ENCODE results near the gene CBX5. TPM values are rescaled to one million over a fixed set of nuclear protein-coding genes. Genes with fewer than 3 reads are reported as not detected.

Gene CBX5
- total and polyA plus RNA-seq, 2 of the 8 experiments (the other 6 are each of a cell fraction or from before 2014, with no cell fraction given), result 62.4 to 231 TPM

- TF ChIP-seq JUND (IDR thresholded peaks at IDR 0.05; ENCODE audit: low read length), result no peak; the same call in 1 of the 2 replicates
- no peak for TF ChIP-seq SP2 (IDR thresholded peaks at IDR 0.05; ENCODE audit: low read length)
- TF ChIP-seq, protein P1, sequence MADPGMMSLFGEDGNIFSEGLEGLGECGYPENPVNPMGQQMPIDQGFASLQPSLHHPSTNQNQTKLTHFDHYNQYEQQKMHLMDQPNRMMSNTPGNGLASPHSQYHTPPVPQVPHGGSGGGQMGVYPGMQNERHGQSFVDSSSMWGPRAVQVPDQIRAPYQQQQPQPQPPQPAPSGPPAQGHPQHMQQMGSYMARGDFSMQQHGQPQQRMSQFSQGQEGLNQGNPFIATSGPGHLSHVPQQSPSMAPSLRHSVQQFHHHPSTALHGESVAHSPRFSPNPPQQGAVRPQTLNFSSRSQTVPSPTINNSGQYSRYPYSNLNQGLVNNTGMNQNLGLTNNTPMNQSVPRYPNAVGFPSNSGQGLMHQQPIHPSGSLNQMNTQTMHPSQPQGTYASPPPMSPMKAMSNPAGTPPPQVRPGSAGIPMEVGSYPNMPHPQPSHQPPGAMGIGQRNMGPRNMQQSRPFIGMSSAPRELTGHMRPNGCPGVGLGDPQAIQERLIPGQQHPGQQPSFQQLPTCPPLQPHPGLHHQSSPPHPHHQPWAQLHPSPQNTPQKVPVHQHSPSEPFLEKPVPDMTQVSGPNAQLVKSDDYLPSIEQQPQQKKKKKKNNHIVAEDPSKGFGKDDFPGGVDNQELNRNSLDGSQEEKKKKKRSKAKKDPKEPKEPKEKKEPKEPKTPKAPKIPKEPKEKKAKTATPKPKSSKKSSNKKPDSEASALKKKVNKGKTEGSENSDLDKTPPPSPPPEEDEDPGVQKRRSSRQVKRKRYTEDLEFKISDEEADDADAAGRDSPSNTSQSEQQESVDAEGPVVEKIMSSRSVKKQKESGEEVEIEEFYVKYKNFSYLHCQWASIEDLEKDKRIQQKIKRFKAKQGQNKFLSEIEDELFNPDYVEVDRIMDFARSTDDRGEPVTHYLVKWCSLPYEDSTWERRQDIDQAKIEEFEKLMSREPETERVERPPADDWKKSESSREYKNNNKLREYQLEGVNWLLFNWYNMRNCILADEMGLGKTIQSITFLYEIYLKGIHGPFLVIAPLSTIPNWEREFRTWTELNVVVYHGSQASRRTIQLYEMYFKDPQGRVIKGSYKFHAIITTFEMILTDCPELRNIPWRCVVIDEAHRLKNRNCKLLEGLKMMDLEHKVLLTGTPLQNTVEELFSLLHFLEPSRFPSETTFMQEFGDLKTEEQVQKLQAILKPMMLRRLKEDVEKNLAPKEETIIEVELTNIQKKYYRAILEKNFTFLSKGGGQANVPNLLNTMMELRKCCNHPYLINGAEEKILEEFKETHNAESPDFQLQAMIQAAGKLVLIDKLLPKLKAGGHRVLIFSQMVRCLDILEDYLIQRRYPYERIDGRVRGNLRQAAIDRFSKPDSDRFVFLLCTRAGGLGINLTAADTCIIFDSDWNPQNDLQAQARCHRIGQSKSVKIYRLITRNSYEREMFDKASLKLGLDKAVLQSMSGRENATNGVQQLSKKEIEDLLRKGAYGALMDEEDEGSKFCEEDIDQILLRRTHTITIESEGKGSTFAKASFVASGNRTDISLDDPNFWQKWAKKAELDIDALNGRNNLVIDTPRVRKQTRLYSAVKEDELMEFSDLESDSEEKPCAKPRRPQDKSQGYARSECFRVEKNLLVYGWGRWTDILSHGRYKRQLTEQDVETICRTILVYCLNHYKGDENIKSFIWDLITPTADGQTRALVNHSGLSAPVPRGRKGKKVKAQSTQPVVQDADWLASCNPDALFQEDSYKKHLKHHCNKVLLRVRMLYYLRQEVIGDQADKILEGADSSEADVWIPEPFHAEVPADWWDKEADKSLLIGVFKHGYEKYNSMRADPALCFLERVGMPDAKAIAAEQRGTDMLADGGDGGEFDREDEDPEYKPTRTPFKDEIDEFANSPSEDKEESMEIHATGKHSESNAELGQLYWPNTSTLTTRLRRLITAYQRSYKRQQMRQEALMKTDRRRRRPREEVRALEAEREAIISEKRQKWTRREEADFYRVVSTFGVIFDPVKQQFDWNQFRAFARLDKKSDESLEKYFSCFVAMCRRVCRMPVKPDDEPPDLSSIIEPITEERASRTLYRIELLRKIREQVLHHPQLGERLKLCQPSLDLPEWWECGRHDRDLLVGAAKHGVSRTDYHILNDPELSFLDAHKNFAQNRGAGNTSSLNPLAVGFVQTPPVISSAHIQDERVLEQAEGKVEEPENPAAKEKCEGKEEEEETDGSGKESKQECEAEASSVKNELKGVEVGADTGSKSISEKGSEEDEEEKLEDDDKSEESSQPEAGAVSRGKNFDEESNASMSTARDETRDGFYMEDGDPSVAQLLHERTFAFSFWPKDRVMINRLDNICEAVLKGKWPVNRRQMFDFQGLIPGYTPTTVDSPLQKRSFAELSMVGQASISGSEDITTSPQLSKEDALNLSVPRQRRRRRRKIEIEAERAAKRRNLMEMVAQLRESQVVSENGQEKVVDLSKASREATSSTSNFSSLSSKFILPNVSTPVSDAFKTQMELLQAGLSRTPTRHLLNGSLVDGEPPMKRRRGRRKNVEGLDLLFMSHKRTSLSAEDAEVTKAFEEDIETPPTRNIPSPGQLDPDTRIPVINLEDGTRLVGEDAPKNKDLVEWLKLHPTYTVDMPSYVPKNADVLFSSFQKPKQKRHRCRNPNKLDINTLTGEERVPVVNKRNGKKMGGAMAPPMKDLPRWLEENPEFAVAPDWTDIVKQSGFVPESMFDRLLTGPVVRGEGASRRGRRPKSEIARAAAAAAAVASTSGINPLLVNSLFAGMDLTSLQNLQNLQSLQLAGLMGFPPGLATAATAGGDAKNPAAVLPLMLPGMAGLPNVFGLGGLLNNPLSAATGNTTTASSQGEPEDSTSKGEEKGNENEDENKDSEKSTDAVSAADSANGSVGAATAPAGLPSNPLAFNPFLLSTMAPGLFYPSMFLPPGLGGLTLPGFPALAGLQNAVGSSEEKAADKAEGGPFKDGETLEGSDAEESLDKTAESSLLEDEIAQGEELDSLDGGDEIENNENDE (IDR thresholded peaks at IDR 0.05; ENCODE audit: insufficient replicate concordance, low read length), result no peak
- no peak for TF ChIP-seq BCL11A (IDR thresholded peaks at IDR 0.05; ENCODE audit: low read depth in 2 of 2, low read length in 2 of 2)
- TF ChIP-seq CHD2 (IDR thresholded peaks at IDR 0.05; ENCODE audit: low read length), result no peak
- TF ChIP-seq, protein P2, sequence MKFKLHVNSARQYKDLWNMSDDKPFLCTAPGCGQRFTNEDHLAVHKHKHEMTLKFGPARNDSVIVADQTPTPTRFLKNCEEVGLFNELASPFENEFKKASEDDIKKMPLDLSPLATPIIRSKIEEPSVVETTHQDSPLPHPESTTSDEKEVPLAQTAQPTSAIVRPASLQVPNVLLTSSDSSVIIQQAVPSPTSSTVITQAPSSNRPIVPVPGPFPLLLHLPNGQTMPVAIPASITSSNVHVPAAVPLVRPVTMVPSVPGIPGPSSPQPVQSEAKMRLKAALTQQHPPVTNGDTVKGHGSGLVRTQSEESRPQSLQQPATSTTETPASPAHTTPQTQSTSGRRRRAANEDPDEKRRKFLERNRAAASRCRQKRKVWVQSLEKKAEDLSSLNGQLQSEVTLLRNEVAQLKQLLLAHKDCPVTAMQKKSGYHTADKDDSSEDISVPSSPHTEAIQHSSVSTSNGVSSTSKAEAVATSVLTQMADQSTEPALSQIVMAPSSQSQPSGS (IDR thresholded peaks at IDR 0.05; ENCODE audit: low read length), result no peak
- no peak for TF ChIP-seq GTF2F1 (IDR thresholded peaks at IDR 0.05; ENCODE audit: borderline replicate concordance, low read depth, low read length)
- TF ChIP-seq HDAC2 (IDR thresholded peaks at IDR 0.05; ENCODE audit: borderline replicate concordance in 1 of 2, low read depth in 2 of 2, low read length in 2 of 2), result peak; percentile 42 to 78; a peak in 1 of 4 replicates
Observed at GRCh38 chr12:54214553-54215406, 65.1 kb downstream of the CBX5 start (continued).
